ENCODE measurements around the gene SEMA4D. TPM values are rescaled to one million over a fixed set of nuclear protein-coding genes. Genes with fewer than 3 reads are reported as not detected.

SEMA4D gene
- polyA plus RNA-seq, 1 experiment: 0.50 TPM

DNA sequence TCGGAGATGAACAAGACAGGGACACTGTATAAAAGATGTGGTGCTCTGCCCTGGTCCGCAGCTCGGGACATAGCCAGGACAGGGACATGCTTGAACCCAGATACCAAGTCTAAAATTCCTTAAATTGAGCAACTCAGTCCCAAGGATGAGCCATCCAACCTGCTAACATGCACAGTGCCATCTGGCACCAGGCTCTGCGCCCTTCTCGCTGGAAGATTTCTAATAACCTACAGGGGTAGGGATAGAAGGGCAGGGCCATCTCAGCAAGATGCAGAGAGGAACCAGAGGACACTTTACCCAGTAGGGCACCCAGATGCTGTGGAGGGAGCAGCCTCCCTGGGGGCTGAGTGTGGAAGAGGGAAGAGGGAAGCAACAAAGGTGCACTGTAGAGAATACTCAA, 60.1 kb downstream of the SEMA4D start:
- Histone ChIP-seq H3K36me3 (ENCODE audit: control insufficient read depth, insufficient read depth, low read length) (no peaks in the 10 kb centered on the region), H3K27me3 (ENCODE audit: control insufficient read depth, insufficient read depth, low read length) (no peaks in the 10 kb centered on the region; the same call in 1 of the 2 replicates), H3K4me3 (ENCODE audit: low read depth, low read length) (no peak overlapping the region)
- TF ChIP-seq, protein P1, sequence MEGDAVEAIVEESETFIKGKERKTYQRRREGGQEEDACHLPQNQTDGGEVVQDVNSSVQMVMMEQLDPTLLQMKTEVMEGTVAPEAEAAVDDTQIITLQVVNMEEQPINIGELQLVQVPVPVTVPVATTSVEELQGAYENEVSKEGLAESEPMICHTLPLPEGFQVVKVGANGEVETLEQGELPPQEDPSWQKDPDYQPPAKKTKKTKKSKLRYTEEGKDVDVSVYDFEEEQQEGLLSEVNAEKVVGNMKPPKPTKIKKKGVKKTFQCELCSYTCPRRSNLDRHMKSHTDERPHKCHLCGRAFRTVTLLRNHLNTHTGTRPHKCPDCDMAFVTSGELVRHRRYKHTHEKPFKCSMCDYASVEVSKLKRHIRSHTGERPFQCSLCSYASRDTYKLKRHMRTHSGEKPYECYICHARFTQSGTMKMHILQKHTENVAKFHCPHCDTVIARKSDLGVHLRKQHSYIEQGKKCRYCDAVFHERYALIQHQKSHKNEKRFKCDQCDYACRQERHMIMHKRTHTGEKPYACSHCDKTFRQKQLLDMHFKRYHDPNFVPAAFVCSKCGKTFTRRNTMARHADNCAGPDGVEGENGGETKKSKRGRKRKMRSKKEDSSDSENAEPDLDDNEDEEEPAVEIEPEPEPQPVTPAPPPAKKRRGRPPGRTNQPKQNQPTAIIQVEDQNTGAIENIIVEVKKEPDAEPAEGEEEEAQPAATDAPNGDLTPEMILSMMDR (IDR thresholded peaks at IDR 0.05; ENCODE audit: insufficient read depth, low read depth, low read length): no peak
- POLR2A ChIA-PET: no interaction called here
- CTCF ChIA-PET: no interaction called here
- no peak for DNase-seq (ENCODE audit: low read depth)

DNA sequence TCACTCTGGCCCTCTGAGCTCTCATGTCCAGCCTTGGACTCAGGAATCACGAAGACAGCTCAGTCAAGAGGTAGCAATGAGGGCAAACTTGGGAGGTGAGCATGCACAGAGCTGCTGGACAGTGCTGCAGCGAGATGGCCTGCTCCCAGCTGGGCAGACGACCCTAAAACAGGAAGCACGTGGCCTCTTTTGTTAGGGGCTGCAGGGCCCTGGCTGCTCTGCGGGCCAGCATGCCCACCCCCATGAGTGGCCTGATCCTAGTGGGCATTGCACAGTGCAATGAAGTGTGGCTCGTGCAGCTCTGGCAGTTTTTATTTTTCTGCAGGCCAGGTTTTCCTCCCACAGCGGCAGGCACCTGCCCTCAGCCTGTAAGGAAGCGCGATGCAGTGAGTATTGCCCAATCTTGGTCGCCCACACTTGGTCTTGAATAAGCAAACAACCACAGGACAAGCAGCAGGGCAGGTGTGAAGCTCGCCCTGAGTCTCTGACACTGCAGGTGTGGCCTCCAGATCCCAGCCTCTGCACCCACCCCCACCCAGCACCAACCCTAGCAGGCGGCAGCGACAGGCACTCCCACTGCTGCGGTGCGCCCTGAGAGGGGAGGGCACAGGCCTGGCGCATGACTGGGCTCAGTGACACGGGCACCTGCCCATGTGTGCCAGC, 60.8 kb downstream of the SEMA4D start:
- no peaks in the 10 kb centered on the region for H3K36me3 ChIP-seq (ENCODE audit: control insufficient read depth, insufficient read depth, low read length)
- TF ChIP-seq, protein P1 (IDR thresholded peaks at IDR 0.05; ENCODE audit: insufficient read depth, low read depth, low read length): no peak
- CTCF ChIA-PET: no interaction called here
- POLR2A ChIA-PET: no interaction called here
- no peaks in the 10 kb centered on the region; the same call in 1 of the 2 replicates for H3K27me3 ChIP-seq (ENCODE audit: control insufficient read depth, insufficient read depth, low read length)
- no peak overlapping the region for H3K4me3 ChIP-seq (ENCODE audit: low read depth, low read length)
- DNase-seq (ENCODE audit: low read depth): no peak

DNA sequence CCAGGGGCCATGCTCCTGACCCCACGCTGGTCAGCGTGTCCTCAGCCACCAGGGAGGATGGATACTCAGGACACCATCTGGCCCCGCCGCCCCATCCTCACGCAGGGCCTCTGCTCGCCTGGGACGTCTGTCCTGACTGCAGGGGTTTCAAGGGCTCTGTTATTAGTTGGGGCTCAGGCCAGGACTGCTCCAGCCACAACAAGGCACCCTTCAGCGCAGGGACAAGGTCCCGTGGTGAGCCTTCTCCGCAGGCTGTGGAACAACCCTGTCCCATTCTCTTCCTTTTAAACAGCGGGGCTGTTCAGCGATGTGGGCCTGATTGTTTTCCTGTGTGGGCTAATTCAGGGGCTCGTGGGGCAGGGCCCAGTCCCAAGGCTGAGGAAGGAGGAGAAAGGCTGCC, 61.6 kb downstream of the SEMA4D start:
- no peak for DNase-seq (ENCODE audit: low read depth)
- POLR2A ChIA-PET: interaction anchor here (0.6 kb wide), 1 partner anchor 185 kb away, joined by 5 read pairs; no protein-coding TSS in a partner anchor
- TF ChIP-seq, protein P1 (IDR thresholded peaks at IDR 0.05; ENCODE audit: insufficient read depth, low read depth, low read length): no peak
- Histone ChIP-seq H3K27me3 (ENCODE audit: control insufficient read depth, insufficient read depth, low read length) (no peaks in the 10 kb centered on the region; the same call in 1 of the 2 replicates), H3K36me3 (ENCODE audit: control insufficient read depth, insufficient read depth, low read length) (no peaks in the 10 kb centered on the region), H3K4me3 (ENCODE audit: low read depth, low read length) (no peak overlapping the region)
- CTCF ChIA-PET: no interaction called here

DNA sequence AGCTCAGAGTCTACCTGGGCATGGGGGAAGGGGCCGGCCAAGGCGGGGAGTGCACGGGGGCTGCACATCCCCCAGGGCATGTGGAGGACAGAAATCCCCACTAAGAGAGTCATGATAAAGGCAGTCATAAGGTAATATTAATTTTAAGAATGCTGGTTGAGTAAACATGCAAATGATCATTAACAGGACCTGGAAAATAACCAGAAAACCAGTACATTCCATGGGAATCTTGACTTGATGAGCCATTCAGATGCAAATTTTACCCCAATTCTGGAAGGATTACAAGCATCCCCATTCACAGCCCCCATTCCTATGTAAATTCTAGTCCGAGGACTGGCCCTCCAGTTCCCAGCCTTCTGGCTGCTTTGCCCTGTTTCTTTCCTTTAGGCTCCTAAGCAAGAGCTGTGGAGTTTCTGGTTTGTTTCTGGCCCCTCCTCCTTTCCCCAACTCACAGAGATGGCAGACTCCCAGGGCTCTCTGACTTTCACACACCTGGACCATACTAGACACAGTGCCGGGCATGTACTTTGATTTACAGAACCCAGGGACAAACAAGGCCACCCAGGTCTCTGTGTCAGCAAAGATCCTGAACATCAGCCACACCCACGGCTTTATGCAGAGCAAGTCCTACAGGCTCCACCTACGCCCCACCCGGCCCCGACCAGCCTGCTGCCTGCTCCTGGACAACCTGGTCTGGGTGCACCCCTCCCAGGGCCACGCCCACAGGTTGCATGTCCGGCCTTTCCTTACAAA, 62.7 kb downstream of the SEMA4D start:
- POLR2A ChIA-PET: no interaction called here
- TF ChIP-seq, protein P1 (IDR thresholded peaks at IDR 0.05; ENCODE audit: insufficient read depth, low read depth, low read length): no peak
- no peaks in the 10 kb centered on the region for H3K36me3 ChIP-seq (ENCODE audit: control insufficient read depth, insufficient read depth, low read length)
- no peak for DNase-seq (ENCODE audit: low read depth)
- no peak overlapping the region for H3K4me3 ChIP-seq (ENCODE audit: low read depth, low read length)
- CTCF ChIA-PET: no interaction called here
- no peaks in the 10 kb centered on the region; the same call in 1 of the 2 replicates for H3K27me3 ChIP-seq (ENCODE audit: control insufficient read depth, insufficient read depth, low read length)

DNA sequence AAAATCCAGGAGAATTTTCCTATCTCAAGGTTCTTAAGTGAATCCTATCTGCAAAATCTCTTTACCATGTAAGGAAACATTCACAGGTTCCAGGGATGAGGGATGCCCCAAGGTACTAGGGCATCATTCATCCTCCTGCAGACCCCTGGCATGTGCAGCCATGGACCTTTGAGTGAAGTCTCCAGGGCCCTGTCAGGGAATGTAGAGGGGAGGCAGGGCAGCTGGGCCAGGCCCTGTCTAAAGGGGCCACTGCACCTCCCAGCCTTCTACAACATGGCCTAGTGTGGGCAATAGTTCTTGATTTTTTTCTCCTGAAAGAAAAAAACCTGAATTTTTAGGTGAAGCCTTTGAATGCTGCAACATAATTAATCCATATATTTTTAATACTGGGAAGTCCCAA, 63.3 kb downstream of the SEMA4D start:
- ChIA-PET POLR2A (no interaction called here), CTCF (no interaction called here)
- Histone ChIP-seq H3K4me3 (ENCODE audit: low read depth, low read length) (no peak overlapping the region), H3K27me3 (ENCODE audit: control insufficient read depth, insufficient read depth, low read length) (no peaks in the 10 kb centered on the region; the same call in 1 of the 2 replicates), H3K36me3 (ENCODE audit: control insufficient read depth, insufficient read depth, low read length) (no peaks in the 10 kb centered on the region)
- TF ChIP-seq, protein P1 (IDR thresholded peaks at IDR 0.05; ENCODE audit: insufficient read depth, low read depth, low read length): no peak
- no peak for DNase-seq (ENCODE audit: low read depth)

Measured in BJ (cell line).